G401 (cell line): ENCODE data around the gene DNAJC10. TPM values are rescaled to one million over a fixed set of nuclear protein-coding genes. Genes with fewer than 3 reads are reported as not detected.
"Not testable (repeated sequence)": the region's sequence is repeated elsewhere in the genome, so short reads cannot be mapped to it uniquely, and the experiment has no call there.

Experiments
- DNase-seq: peaks from one replicate; pipeline ENCODE4 v3.0.0-alpha.2; 2015; ENCODE audit warnings: low spot score
- in situ Hi-C: cut with HindIII; loops from 2 replicates; pipeline ENCODE4 v1.10.0; 2016; ENCODE audit warnings: low sequenced_read_pairs, mixed read lengths
- total RNA-seq: library from RNA; depleted of rRNA; stranded (reverse); fragments of >200 nt; shearing (Covaris generic); gene quantifications from 2 replicates; pipeline ENCODE4 v1.2.3, GENCODE V29; 2014

DNAJC10 gene
- total RNA-seq, 1 experiment from 2014 or later: 150 TPM

GRCh38 chr2:182767578-182767977, 51.5 kb downstream of the DNAJC10 start:
- in situ Hi-C loops: no loop called here

GRCh38 chr2:182768950-182769349, 52.9 kb downstream of the DNAJC10 start:
- DNase-seq, in situ Hi-C loops: not testable (repeated sequence)

More at GRCh38 chr2:182767578-182767977, 51.5 kb downstream of the DNAJC10 start:
- peak; percentile 39 for DNase-seq

GRCh38 chr2:182779323-182779722, 63.3 kb downstream of the DNAJC10 start:
- in situ Hi-C loops: no loop called here

GRCh38 chr2:182781099-182781498, 65.0 kb downstream of the DNAJC10 start:
- in situ Hi-C loops, DNase-seq: not testable (repeated sequence)

More at GRCh38 chr2:182779323-182779722, 63.3 kb downstream of the DNAJC10 start:
- no peak for DNase-seq

- in situ Hi-C loops: not testable (repeated sequence)
These were observed 66.6 kb downstream of the DNAJC10 start for GRCh38 chr2:182782686-182783085.

GRCh38 chr2:182784058-182784706, 68.1 kb downstream of the DNAJC10 start:
- no peak for DNase-seq
- in situ Hi-C loops: no loop called here

More at GRCh38 chr2:182782686-182783085, 66.6 kb downstream of the DNAJC10 start:
- DNase-seq: not testable (repeated sequence)

GRCh38 chr2:182784777-182785176, 68.7 kb downstream of the DNAJC10 start:
- DNase-seq: peak; percentile 63

GRCh38 chr2:182792441-182792840, 76.4 kb downstream of the DNAJC10 start:
- no peak for DNase-seq
- in situ Hi-C loops: no loop called here

More at GRCh38 chr2:182784777-182785176, 68.7 kb downstream of the DNAJC10 start:
- in situ Hi-C loops: no loop called here

- no peak for DNase-seq
- in situ Hi-C loops: no loop called here
These were observed 82.7 kb downstream of the DNAJC10 start for GRCh38 chr2:182798736-182799135.

- in situ Hi-C loops: no loop called here
- DNase-seq: no peak
These were observed 88.1 kb downstream of the DNAJC10 start for GRCh38 chr2:182804128-182804527.

GRCh38 chr2:182807319-182807718, 91.3 kb downstream of the DNAJC10 start:
- in situ Hi-C loops: no loop called here
- DNase-seq: no peak

- in situ Hi-C loops: no loop called here
- DNase-seq: no peak
These were observed 94.0 kb downstream of the DNAJC10 start for GRCh38 chr2:182810087-182810486.

GRCh38 chr2:182814380-182814779, 98.3 kb downstream of the DNAJC10 start:
- in situ Hi-C loops: no loop called here
- DNase-seq: no peak

GRCh38 chr2:182814804-182815203, 98.7 kb downstream of the DNAJC10 start:
- no peak for DNase-seq
- in situ Hi-C loops: no loop called here

- in situ Hi-C loops: no loop called here
- DNase-seq: no peak
These were observed 100.8 kb downstream of the DNAJC10 start for GRCh38 chr2:182816866-182817265.

- DNase-seq: no peak
- in situ Hi-C loops: no loop called here
These were observed 101.5 kb downstream of the DNAJC10 start for GRCh38 chr2:182817558-182817957.

GRCh38 chr2:182818501-182818900, 102.4 kb downstream of the DNAJC10 start:
- no peak for DNase-seq
- in situ Hi-C loops: no loop called here

GRCh38 chr2:182818925-182819324, 102.9 kb downstream of the DNAJC10 start:
- no peak for DNase-seq
- in situ Hi-C loops: no loop called here

- in situ Hi-C loops: no loop called here
- no peak for DNase-seq
These were observed 103.4 kb downstream of the DNAJC10 start for GRCh38 chr2:182819412-182819811.

GRCh38 chr2:182821182-182821581, 105.1 kb downstream of the DNAJC10 start:
- no peak for DNase-seq
- in situ Hi-C loops: no loop called here

- in situ Hi-C loops: no loop called here
- no peak for DNase-seq
These were observed 106.7 kb downstream of the DNAJC10 start for GRCh38 chr2:182822733-182823132.
